H1 (cell line): ENCODE results near the gene NDUFA11. TPM values are rescaled to one million over a fixed set of nuclear protein-coding genes. Genes with fewer than 3 reads are reported as not detected.

Experiments
- SIX5 ChIP-seq: IDR thresholded peaks from 2 replicates; pipeline ENCODE4 v1.6.1; 2011; ENCODE audit warnings: mild to moderate bottlenecking, low read depth, low read length
- polyA plus RNA-seq, 7 experiments: library from polyadenylated mRNA; depleted of rRNA in 3 of 7; stranded (reverse) in 5 of 7; unstranded in 2 of 7; fragments of >200 nt in 5 of 7; fragments of 200-250 nt in 2 of 7; gene quantifications; 1 replicate in 5 of 7; 2 replicates in 1 of 7; 4 replicates in 1 of 7; pipeline versions ENCODE4 v1.2.1 to v1.2.3, GENCODE V29; 2011 to 2013; ENCODE audit warnings: missing spikeins in 2 of 7, mixed read lengths in 2 of 7
- total RNA-seq: library from RNA; stranded (reverse); fragmentation: NEBNext Ultra II Directional; extraction: Animal tissue kit (Norgen Biotek cat#: 25700); gene quantifications from 2 replicates; pipeline ENCODE4 v1.2.1, GENCODE V29; 2021

Gene NDUFA11
- total and polyA plus RNA-seq, 2 of the 8 experiments (the other 6 are each of a cell fraction or from before 2014, with no cell fraction given): 205 to 1,037 TPM

DNA sequence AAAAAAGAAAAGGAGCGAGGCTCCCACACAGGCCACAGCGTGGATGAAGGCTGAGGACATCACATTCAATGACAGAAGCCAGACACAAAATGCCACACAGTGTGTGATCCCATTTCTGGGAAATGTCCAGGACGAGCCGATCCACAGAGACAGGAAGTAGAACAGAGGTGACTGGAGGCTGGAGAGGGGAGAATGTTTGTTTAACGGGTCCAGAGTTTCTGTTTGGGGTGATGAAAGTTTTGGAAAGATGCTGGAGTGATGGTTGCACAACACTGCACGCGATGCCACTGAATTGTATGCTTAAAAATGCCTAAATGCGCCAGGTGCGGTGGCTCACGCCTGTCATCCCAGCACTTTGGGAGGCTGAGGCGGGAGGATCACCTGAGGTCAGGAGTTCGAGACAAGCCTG lies 32.6 kb downstream of the NDUFA11 start (continued):
- TF ChIP-seq SIX5: no peak
